Activated naive CD4-positive, alpha-beta T cell treated with anti-CD3 and anti-CD28 coated beads, Interleukin-2, amount 10 ng/mL, durations not matched to agents 7 days and 5 days (primary cell): Measurements from ENCODE around the gene FTSJ1.
"Not testable (repeated sequence)": the region's sequence is repeated elsewhere in the genome, so short reads cannot be mapped to it uniquely, and the experiment has no call there.

ENCODE experiments used
- CTCF ChIA-PET: fragments of 350-600 bp; sonication (Branson Sonifier 250); formaldehyde crosslinking; loops from one replicate; lab custom pipeline; 2021; ENCODE audit warnings: antibody characterized with exemption; lab: Charles Lee
- DNase-seq: peaks from one replicate; pipeline ENCODE4 v3.0.0-alpha.2; 2020
- H3K27ac Mint-ChIP-seq: one replicate; pipeline ENCODE4 v1.8.0; 2021; ENCODE audit warnings: mild to moderate bottlenecking, moderate library complexity, mixed read lengths
- H3K27me3 Mint-ChIP-seq: one replicate; pipeline ENCODE4 v1.8.0; 2021; ENCODE audit warnings: mild to moderate bottlenecking, mixed read lengths
- H3K36me3 Mint-ChIP-seq: one replicate; pipeline ENCODE4 v1.8.0; 2021; ENCODE audit warnings: mixed read lengths
- H3K4me1 Mint-ChIP-seq: one replicate; pipeline ENCODE4 v1.8.0; 2021; ENCODE audit warnings: mixed read lengths
- H3K4me3 Mint-ChIP-seq: one replicate; pipeline ENCODE4 v1.8.0; 2021; ENCODE audit warnings: mild to moderate bottlenecking, moderate library complexity, mixed read lengths
- H3K9me3 Mint-ChIP-seq: one replicate; pipeline ENCODE4 v1.8.0; 2021; ENCODE audit warnings: mixed read lengths

The FTSJ1 gene

DNA sequence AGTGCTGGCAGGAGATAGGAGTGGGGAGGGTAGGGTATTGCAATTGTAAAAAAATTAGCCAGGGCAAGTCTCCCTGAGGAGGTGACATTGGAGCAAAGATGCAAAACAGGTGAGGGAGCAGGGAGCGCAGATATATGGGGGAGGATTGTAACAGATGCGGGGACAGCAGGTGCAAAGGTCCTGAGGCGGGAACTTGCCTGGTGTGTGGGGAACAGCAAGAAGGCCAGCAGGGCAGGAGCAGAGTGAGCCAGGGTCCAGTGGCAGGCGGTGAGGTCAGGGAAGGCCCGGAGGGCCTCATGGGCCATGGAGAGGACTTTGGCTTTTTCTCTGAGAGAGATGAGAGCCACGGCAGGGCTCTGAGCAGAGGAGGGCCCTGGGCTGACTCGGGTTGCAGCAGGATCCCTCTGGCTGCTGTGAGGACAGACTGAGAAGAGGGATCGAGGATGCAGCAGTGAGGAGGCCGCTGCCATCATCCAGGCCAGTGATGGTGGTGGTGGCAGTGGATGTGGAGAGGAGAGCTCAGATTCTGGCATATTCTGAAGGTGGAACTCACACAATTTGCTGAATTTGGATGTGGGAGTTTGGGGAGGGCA, 39.0 kb downstream of the FTSJ1 start:
- Mint-ChIP-seq H3K27ac (no peak overlapping the region), H3K4me1 (peaks cover 43% of the 10 kb centered on the region), H3K27me3 (no peaks in the 10 kb centered on the region), H3K36me3 (peaks cover 32% of the 10 kb centered on the region), H3K4me3 (no peak overlapping the region), H3K9me3 (no peaks in the 10 kb centered on the region)
- DNase-seq = no peak
- CTCF ChIA-PET = no interaction called here

DNA sequence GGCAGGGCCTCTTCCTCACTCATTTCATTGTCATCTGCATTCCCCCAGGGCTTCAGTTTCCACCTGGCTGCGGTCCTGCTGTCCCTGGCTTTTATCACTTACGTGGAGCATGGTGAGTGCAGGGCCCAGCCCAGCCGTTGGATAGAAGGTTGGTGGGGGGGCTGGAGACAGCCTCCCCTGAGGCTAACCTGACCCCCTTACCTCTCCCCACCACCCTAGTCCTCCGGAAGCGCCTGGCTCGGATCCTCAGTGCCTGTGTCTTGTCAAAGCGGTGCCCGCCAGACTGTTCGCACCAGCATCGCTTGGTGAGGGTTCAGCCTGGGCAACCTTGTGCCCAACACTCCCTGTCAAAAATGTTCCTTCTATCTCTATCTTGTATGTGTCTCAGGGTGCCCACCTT, 39.8 kb downstream of the FTSJ1 start:
- Mint-ChIP-seq H3K27me3 (no peaks in the 10 kb centered on the region), H3K9me3 (no peaks in the 10 kb centered on the region), H3K36me3 (peaks cover 27% of the 10 kb centered on the region), H3K27ac (no peak overlapping the region), H3K4me3 (no peak overlapping the region), H3K4me1 (peaks cover 43% of the 10 kb centered on the region)
- CTCF ChIA-PET = no interaction called here
- DNase-seq = no peak

DNA sequence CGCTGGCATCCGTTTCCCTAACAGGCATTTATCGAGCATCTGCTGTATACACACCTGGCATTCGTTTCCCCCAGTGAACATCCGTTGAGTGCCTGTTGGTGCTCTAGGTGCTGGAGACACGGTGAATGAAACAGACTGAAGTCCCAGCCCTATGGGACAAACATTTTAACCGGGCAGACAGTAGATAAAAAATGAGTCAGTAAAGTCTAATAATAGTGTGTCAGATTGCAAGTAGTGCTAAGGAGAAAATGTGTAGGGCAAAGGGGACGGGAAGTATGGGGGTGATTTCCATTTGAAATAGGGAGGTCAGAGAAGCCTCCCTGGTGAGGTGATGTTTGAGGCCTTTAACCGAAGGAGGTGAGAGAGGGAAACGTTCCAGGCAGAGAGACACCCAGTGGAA, 40.3 kb downstream of the FTSJ1 start:
- CTCF ChIA-PET = no interaction called here
- no peak for DNase-seq
- H3K36me3 Mint-ChIP-seq = peaks cover 26% of the 10 kb centered on the region
- no peaks in the 10 kb centered on the region for H3K9me3 Mint-ChIP-seq
- no peaks in the 10 kb centered on the region for H3K27me3 Mint-ChIP-seq
- H3K4me3 Mint-ChIP-seq = no peak overlapping the region
- no peak overlapping the region for H3K27ac Mint-ChIP-seq
- H3K4me1 Mint-ChIP-seq = peaks cover 43% of the 10 kb centered on the region

DNA sequence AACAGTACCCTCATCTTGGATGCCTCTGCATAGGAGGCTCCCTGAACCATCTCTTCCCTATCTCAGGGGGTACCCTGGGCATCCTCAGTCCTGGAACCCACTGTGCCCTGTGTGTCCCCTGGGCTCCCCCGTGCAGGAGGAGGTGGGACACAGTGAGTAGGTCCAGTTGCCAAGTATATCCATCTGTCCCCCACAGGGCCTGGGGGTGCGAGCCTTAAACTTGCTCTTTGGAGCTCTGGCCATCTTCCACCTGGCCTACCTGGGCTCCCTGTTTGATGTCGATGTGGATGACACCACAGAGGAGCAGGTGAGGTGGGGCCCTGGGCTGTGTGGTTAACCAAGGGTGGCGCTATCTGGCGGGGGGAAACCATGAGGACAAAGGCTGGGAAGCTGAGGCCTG, 41.0 kb downstream of the FTSJ1 start:
- Mint-ChIP-seq H3K4me3 (no peak overlapping the region), H3K27ac (peak overlapping the region; percentile 11)

DNA sequence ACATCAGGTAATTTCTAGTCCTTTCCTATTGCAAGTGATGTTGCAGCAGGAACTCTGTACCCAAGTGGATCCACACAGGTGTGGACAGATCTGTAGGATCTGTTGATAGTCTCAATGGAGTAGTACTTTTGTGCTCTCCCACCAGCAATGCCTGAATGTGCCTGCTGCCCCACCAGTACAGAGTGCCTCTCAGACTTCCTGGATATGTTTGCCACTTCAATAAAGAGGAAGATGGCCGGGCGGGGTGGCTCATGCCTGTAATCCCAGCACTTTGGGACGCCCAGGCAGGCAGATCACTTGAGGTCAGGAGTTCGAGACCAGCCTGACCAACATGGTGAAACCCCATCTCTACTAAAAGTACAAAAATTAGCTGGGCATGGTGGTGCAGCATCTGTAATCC, 43.5 kb downstream of the FTSJ1 start:
- H3K4me3 Mint-ChIP-seq, H3K27me3 Mint-ChIP-seq, DNase-seq, H3K9me3 Mint-ChIP-seq: not testable (repeated sequence)
- H3K27ac Mint-ChIP-seq = peak overlapping the region; percentile 97
- CTCF ChIA-PET = interaction anchor here (0.8 kb wide), 1 partner anchor 8 kb away, joined by 3 read pairs; no protein-coding TSS in a partner anchor
- H3K36me3 Mint-ChIP-seq = peaks cover 24% of the 10 kb centered on the region
- peaks cover 44% of the 10 kb centered on the region for H3K4me1 Mint-ChIP-seq

More for the DNA sequence above, 41.0 kb downstream of the FTSJ1 start:
- Mint-ChIP-seq H3K36me3 (peaks cover 24% of the 10 kb centered on the region), H3K4me1 (peaks cover 40% of the 10 kb centered on the region), H3K9me3 (no peaks in the 10 kb centered on the region), H3K27me3 (no peaks in the 10 kb centered on the region)
- DNase-seq = peak; percentile 29
- CTCF ChIA-PET = no interaction called here

DNA sequence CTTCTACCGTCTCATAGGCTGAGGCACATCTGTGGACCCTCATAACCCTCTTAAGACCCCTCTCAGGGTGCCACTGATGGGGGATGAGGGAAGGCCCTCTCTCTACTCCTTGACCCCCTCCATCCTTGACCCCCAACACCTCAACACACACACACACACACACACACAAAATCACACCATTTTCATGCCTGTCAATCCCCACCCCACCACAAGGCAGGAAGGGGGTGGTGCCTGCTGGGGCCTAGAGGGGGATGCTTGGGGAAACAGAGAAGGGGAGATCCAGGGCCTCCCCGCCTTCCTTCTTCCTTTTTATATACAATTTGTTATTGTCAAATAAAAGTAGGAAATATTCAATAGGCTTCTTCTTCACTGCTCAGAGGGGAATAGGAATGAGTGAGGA, 44.5 kb downstream of the FTSJ1 start:
- H3K9me3 Mint-ChIP-seq = no peaks in the 10 kb centered on the region
- peaks cover 20% of the 10 kb centered on the region for H3K36me3 Mint-ChIP-seq
- CTCF ChIA-PET = interaction anchor here (0.8 kb wide), 1 partner anchor 7 kb away, joined by 3 read pairs; no protein-coding TSS in a partner anchor
- H3K4me1 Mint-ChIP-seq = peaks cover 49% of the 10 kb centered on the region
- peak overlapping the region; percentile 97 for H3K27ac Mint-ChIP-seq
- peak; percentile 42 for DNase-seq
- no peaks in the 10 kb centered on the region for H3K27me3 Mint-ChIP-seq
- H3K4me3 Mint-ChIP-seq = peak overlapping the region; percentile 92

DNA sequence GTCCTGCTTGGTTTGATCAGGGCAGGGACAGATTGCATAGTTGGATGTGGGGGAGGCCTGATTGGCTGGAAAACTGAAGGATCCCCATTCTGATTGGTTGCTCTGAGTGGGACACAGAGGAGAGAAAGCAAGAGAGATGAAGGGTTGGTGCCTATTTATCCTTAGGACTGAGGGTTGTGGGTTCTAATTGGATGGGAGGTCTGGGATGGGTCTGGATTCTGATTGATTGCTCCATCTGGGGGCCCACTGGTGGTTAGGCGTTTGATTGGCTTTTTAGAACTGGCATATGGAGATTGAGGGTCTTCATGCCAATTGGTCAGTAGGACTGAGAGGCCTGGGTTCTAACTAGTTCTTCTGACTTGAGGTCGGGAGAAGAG, 45.0 kb downstream of the FTSJ1 start:
- Mint-ChIP-seq H3K36me3 (peaks cover 19% of the 10 kb centered on the region), H3K4me3 (peak overlapping the region; percentile 92), H3K27me3 (no peaks in the 10 kb centered on the region), H3K27ac (peak overlapping the region; percentile 97), H3K4me1 (peaks cover 51% of the 10 kb centered on the region), H3K9me3 (no peaks in the 10 kb centered on the region)
- DNase-seq = peak; percentile 35
- CTCF ChIA-PET = interaction anchor here (1.7 kb wide), 1 partner anchor 18 kb away, joined by 5 read pairs; the partner anchor contains the start of gene TBC1D25

DNA sequence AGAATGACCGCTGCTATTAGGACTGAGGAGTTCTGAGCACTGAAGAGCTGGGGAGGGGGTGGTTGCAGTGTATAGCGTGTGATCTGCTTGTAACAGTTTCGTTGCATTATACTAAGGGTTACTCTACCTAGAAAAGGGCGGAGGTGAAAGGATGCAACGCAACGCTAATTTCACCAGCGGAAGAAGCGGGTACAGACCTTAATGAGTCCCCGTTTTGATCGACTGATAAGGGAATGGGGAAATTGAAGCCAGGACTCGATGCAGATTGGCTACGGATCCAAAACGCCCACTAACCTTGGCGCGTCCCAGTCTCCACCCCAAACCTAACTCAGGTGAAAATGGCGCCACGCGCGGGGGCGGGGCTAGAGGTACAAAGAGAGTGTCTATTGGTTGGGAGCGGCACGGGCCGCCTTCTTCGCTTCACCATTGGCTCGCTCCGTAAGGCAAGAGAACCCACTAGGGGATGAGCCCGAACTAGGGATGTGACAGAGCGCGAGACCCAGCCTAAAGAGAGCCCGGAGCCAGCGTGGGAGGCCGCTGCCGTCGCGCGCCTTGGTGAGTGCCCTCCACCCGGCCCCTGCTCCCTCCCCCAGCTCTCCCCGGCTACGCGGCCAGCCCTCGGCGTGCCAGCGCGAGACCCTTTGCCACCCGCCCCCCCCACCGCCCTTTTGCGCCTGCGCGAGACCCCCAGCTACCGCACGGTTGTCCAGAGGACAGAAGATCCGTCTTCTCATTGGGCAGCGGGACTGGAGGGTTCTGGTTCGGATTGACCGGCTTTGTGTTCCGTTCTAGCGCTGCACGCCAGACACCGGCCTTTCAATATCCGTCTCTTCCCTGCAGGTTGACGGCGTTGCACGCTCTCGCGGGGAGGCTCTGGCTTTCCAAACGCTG, 45.6 kb downstream of the FTSJ1 start, which contains the start of gene EBP:
Gene EBP, plus strand, starts transcription at position 456 of the 891 bp plus-strand sequence. CDS start 1,964 bp downstream, outside the sequence.
- H3K36me3 Mint-ChIP-seq = peaks cover 21% of the 10 kb centered on the region
- no peaks in the 10 kb centered on the region for H3K27me3 Mint-ChIP-seq
- H3K4me3 Mint-ChIP-seq = peak within 1 kb of the TSS; percentile 92
- H3K4me1 Mint-ChIP-seq = peaks cover 51% of the 10 kb centered on the region
- DNase-seq = peak; percentile 97
- H3K27ac Mint-ChIP-seq = peak within 1 kb of the TSS; percentile 97
- CTCF ChIA-PET = interaction anchor here (1.7 kb wide), 1 partner anchor 18 kb away, joined by 5 read pairs; the partner anchor contains the start of gene TBC1D25
- no peaks in the 10 kb centered on the region for H3K9me3 Mint-ChIP-seq

DNA sequence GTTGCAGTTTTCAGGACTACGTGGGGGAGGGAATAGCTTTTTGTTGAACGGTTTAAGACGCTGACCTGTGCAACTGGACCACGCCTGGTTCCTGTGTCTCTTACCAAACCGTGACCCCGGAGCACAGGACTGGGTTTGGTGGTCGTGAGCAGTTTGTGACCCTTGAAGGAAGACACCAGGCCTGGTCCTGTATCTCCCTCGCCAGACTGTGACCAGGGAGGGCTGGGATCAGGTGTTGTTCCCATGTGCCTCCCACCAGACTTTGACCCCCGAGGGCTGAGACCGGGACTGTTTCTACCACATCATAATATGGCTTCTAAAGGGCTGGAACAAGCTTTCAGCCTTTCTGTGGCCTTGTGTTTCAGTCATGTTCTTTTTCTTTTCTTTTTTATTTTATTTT, 46.3 kb downstream of the FTSJ1 start:
- no peak for DNase-seq
- Mint-ChIP-seq H3K4me3 (peak overlapping the region; percentile 92), H3K27me3 (no peaks in the 10 kb centered on the region), H3K27ac (peak overlapping the region; percentile 97), H3K4me1 (peaks cover 48% of the 10 kb centered on the region), H3K9me3 (no peaks in the 10 kb centered on the region), H3K36me3 (peaks cover 24% of the 10 kb centered on the region)
- CTCF ChIA-PET = interaction anchor here (1.7 kb wide), 1 partner anchor 17 kb away, joined by 5 read pairs; the partner anchor contains the start of gene TBC1D25

DNA sequence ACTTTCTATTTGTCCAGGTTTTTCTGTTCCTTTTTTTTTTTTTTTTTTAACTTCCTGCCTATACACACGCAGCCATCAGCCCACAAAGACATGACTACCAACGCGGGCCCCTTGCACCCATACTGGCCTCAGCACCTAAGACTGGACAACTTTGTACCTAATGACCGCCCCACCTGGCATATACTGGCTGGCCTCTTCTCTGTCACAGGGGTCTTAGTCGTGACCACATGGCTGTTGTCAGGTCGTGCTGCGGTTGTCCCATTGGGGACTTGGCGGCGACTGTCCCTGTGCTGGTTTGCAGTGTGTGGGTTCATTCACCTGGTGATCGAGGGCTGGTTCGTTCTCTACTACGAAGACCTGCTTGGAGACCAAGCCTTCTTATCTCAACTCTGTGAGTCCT, 47.7 kb downstream of the FTSJ1 start:
- Mint-ChIP-seq H3K27ac (peak overlapping the region; percentile 79), H3K4me1 (peaks cover 54% of the 10 kb centered on the region), H3K4me3 (peak overlapping the region; percentile 92), H3K36me3 (peaks cover 36% of the 10 kb centered on the region), H3K27me3 (no peaks in the 10 kb centered on the region), H3K9me3 (no peaks in the 10 kb centered on the region)
- DNase-seq = no peak
- CTCF ChIA-PET = no interaction called here

DNA sequence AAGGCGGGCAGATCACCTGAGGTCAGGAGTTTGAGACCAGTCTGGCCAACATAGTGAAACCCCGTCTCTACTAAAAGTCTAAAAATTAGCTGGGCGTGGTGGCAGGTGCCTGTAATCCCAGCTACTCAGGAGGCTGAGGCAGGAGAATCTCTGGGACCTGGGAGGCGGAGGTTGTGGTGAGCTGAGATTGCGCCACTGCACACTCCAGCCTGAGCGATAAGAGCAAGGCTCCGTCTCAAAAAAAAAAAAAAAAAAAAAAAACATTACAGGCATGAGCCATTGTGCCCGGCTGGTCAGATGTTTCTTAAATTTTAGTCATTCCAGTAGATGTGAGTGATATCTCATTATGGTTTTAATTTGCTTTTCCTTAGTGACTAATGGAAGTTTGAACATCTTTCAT, 49.9 kb downstream of the FTSJ1 start:
- H3K27me3 Mint-ChIP-seq, CTCF ChIA-PET, H3K9me3 Mint-ChIP-seq, H3K27ac Mint-ChIP-seq, DNase-seq, H3K4me3 Mint-ChIP-seq: not testable (repeated sequence)
- Mint-ChIP-seq H3K4me1 (peaks cover 38% of the 10 kb centered on the region), H3K36me3 (peaks cover 42% of the 10 kb centered on the region)

DNA sequence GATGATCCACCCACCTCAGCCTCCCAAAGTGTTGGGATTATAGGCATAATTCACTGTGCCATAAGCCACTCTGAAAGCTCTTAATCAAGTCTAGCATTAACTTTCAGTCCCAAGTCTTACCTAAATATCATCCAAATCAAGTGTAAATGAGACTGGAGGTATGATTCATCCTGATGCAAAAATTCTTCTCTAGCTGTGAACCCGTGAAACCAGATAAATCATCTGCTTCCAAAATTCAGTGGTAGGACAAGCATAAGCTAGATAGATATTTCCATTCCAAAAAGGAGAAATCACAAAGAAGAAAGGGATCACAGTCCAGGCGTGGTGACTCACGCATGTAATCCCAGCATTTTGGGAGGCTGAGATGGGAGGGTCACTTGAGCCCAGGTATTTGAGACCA, 54.7 kb downstream of the FTSJ1 start:
- no peak for DNase-seq
- Mint-ChIP-seq H3K4me1 (peaks cover 30% of the 10 kb centered on the region), H3K4me3 (no peak overlapping the region), H3K27me3 (no peaks in the 10 kb centered on the region), H3K27ac (peak overlapping the region; percentile 55), H3K9me3 (no peaks in the 10 kb centered on the region), H3K36me3 (peaks cover 40% of the 10 kb centered on the region)
- CTCF ChIA-PET = no interaction called here

DNA sequence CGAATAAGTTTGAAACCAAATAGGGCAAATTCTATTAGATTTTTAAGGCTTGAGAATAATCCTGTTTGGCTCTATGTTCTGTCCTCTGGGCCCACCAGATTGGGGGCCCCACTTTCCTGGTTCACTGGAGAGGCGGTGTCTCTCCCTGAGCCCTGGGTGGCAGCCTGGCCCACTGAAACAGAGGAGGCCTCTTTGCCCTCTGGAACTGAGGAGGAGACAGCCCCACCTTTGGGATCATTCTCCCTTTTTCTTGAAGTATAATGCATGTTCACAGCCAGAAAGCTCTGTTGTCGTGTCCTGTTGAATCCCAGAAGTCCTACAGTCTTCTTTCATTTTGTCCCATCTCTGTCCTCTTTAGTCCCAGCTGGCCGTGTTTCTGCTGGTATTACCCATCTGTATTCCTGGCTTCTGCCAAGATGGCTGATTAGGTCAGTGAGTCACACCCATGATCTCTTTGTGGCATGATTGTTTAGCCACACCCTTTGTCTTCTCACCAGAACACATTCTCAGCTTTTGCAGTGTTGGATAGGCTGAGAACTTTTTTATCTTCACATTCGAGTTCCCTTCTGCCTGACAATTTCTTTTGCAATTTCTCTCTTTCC, 55.5 kb downstream of the FTSJ1 start:
- no peak for DNase-seq
- peaks cover 23% of the 10 kb centered on the region for H3K4me1 Mint-ChIP-seq
- H3K36me3 Mint-ChIP-seq = peaks cover 35% of the 10 kb centered on the region
- H3K27me3 Mint-ChIP-seq = no peaks in the 10 kb centered on the region
- H3K27ac Mint-ChIP-seq = peak overlapping the region; percentile 89
- CTCF ChIA-PET = no interaction called here
- H3K4me3 Mint-ChIP-seq = no peak overlapping the region
- H3K9me3 Mint-ChIP-seq = no peaks in the 10 kb centered on the region

DNA sequence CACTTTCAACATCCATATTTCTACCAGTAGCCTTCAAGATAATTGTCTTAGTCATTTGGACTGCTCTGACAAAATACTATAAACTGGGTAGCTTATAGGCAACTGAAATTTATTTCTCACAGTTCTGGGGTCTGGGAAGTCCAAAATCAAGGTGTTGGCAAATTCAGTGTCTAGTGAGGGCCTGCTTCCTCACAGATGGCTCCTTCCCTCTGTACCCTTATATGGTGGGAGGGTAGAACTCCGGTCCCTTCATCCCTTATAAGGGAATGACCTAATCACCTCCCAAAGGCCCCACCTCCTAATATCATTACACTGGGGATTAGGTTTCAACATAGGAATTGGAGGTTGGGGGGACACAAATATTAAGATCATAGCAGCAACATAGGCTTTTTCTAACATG, 56.2 kb downstream of the FTSJ1 start:
- CTCF ChIA-PET = no interaction called here
- H3K9me3 Mint-ChIP-seq = no peaks in the 10 kb centered on the region
- H3K27ac Mint-ChIP-seq = peak overlapping the region; percentile 89
- no peaks in the 10 kb centered on the region for H3K27me3 Mint-ChIP-seq
- peaks cover 19% of the 10 kb centered on the region for H3K4me1 Mint-ChIP-seq
- DNase-seq = no peak
- H3K4me3 Mint-ChIP-seq = no peak overlapping the region
- peaks cover 30% of the 10 kb centered on the region for H3K36me3 Mint-ChIP-seq
